Islet of Langerhans (tissue), 1 donor: ENCODE results near the gene SPR.

Experiments
- FAIRE-seq: peaks from one replicate; lab custom pipeline; 2011; peaks lifted over from hg19 to GRCh38; lab: Jason Lieb, UNC

Gene SPR

GRCh38 chr2:72915907-72916742 lies 28.9 kb downstream of the SPR start:
- no peak for FAIRE-seq

DNA sequence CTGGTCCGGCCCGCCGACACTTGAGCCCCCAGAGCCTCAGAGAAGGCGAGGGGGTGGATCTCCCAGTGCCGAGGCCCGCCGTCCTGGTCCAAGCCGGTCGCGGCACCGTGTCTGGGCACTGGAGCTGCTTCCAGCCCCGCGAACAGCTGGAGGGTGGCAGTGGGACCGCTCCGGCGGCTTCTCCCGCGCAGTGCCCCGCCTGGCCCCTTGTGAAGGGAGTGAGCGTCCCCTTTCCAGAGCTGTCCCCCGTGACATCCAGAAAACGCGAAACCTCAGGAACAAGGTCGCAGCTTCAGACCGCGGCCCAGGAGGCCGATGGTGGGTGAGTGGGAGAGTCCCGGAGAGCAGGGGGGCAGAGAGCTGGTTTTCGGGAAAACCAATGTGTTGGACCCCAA lies 29.5 kb downstream of the SPR start:
- FAIRE-seq, result no peak

GRCh38 chr2:72917138-72917876 lies 30.1 kb downstream of the SPR start, which contains the start of gene EMX1:
EMX1 (plus strand) TSS chr2:72917519; CDS start chr2:72917853, 334 bp downstream.
- no peak for FAIRE-seq

DNA sequence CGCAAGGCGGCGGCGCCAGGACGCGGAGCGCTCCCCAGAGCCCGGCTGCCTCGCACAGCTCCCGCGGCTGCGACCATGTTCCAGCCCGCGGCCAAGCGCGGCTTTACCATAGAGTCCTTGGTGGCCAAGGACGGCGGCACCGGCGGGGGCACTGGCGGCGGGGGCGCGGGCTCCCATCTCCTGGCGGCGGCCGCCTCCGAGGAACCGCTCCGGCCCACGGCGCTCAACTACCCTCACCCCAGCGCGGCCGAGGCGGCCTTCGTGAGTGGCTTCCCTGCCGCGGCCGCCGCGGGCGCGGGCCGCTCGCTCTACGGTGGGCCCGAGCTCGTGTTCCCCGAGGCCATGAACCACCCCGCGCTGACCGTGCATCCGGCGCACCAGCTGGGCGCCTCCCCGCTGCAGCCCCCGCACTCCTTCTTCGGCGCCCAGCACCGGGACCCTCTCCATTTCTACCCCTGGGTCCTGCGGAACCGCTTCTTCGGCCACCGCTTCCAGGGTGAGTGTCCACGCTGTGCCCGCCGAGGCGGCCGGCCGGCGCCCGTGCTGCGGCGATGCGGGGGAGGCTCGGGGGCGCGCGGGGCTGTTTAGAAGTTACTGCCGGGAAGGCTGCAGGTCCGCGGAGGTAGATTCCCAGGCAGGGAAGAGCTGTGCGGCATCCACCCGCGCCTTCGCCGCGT lies 30.8 kb downstream of the SPR start:
- no peak for FAIRE-seq

GRCh38 chr2:72919414-72920317 lies 32.5 kb downstream of the SPR start:
- no peak for FAIRE-seq

DNA sequence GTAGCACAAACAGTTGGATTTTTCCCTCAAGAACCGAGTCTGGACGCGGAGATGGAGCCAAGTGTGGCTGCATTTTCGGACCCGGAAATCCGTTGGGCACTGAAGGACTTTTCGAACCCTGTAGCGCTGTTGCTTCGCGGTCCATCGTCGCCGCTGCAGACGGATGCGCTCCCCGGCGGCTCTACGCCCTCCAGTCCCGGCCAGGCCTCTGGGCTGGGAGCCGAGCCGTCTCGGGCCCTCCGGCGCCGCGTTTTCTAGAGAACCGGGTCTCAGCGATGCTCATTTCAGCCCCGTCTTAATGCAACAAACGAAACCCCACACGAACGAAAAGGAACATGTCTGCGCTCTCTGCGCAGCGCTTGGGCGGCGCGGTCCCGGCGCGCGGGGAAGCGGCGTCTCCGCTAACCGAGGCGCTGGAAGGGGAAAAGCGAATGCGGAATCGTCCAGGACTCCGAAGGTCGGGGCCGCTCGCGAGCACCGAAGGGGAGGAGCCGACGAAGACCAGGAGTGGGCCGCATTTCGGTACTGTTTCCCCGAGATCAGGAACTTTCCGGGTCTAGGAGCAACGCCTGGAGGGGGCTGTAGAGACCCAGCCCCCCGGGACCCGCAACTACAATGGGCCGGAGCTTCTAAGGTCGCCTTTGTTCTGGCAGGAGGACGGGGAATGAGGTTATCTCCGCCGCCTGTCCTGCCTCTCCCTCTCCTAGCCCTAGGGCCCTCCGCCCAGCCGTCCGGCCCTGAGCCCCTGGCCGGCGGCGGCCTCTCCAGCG lies 33.3 kb downstream of the SPR start:
- FAIRE-seq, result no peak

- FAIRE-seq, result no peak
Measured at GRCh38 chr2:72921088-72921851, 34.1 kb downstream of the SPR start.

GRCh38 chr2:72921853-72922252 lies 34.6 kb downstream of the SPR start:
- FAIRE-seq, result no peak

- FAIRE-seq, result no peak
Measured at GRCh38 chr2:72923833-72924352, 36.7 kb downstream of the SPR start.

- FAIRE-seq, result no peak
Measured at GRCh38 chr2:72924353-72925240, 37.4 kb downstream of the SPR start.

DNA sequence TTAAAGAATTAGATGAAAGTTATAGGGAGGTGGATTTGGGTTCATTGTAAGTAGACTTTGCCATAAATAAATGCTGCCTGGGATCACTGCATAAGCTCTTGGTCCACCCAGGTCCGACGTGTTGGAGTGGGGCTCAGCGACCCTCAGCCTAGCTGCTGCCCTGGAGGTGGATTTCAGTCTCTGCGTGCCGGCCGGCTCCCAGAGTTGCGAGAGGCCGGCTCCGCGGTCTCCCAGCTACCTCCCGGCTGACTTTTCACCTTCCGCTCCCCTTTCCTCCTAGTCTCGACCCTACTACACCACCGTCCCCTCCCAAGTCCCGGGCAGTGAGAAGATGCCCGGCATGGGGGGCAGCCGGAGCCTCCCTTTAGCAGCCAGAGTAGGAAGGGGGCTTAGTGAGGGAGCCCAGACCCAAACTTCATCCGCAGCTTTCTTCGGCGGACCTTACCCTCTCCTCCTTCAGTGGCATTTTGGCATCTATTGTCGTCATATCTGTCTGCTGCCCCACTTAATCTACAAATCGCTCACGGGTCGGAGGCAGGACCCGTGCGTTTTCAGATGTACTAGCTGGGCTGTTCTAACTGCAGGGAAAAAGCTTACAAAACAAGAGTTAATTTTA lies 38.2 kb downstream of the SPR start:
- no peak for FAIRE-seq

- no peak for FAIRE-seq
Measured at GRCh38 chr2:72926368-72926767, 39.2 kb downstream of the SPR start.

DNA sequence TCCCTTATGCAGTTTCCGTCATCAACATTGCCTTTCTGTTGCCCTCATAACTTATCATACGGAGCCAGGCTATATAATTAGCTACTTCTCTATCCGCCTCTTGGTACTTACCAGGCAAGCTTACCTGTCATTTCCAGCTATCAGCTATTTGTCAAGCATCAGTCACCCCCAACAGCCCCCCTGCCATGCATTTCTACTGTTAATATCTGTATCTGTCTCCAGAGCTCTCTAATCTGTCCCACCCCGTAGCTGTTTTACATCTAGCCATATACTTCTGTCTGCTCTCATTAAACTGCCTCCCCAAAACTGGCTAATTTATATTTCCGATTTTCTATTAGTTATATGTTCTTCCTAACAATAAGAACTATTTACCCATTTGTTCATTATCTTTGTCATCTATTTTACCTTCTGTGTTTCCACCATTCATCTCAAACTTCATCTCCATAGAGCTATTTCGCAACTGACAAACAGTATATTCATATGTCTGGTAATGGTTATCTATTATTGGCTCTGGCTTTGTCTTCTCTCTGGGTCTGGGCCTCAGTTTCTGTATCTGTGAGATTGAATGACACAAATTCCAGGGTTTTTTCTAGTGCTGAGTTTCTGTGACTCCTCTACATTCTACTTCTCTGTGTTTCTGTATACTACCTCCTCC lies 39.7 kb downstream of the SPR start:
- FAIRE-seq, result no peak

DNA sequence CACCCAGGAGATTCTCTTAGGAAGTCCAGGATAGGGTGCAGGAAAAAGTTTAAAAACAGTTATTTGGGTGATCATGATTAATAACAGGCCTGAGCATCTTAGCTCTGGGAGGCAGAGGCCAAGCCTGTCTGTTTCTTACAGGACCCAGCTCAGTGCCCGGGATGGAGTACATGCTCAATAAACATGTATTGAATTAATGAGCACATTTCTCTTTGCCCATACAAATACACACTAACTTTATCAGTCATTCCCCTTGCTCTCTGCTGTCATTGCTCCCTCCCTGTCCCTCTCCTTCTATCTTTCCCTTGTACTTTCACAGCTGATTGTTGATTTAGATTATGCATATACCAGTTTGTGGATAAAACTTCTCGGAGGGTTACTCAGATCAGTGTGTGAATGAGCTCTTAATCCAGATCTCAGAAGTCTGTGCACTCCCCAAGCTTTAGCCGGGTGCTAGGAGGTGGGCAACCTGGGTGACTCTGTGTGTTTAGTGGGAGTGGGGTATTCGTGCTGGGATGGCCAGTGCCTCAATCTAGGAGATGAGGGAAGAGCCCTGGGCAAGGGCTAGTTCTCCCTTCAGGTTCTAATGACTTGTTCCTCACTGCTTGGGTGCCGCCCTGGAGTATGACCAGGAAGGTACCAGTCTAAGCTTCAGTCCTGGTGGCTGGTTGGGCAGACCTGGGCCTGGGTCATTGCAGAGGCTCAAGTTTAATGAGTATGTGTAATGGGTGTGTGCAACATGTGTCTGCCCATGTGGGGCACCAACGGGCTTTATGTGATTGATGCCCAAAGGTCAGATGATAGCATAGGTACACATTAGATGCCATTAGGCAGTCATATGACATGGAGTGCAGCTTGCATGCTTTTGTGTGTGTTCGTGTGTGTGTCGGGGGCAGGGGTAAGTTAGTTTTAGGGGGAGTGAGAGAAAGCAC lies 40.7 kb downstream of the SPR start:
- no peak for FAIRE-seq

DNA sequence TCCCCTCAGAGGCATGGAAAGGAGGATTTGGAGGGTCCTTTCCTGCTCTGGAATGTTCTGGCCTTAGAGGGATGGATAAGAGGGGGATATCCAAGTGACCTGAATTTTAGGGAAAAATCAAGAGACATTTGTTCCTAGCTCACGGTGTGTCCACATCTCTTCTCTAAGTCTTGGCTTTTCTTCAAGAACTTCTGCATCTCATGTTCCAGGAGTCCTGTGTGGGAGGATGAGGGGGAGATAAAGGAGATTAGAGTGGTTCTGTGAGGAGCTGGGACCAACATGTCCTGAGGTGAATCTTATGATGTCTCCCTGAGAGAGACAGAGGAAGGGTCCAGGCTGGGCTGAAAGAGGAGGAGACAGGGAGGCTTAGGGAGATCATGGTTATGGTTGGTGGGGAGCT lies 41.8 kb downstream of the SPR start:
- FAIRE-seq, result no peak

GRCh38 chr2:72931280-72931910 lies 44.2 kb downstream of the SPR start:
- no peak for FAIRE-seq
